B cell (primary cell): ENCODE results near the gene ALAS2.

Source experiments
- EZH2 ChIP-seq: IDR thresholded peaks from 2 replicates; pipeline ENCODE4 v1.6.1; 2012; ENCODE audit warnings: borderline replicate concordance, low read depth, mild to moderate bottlenecking, moderate library complexity, low read length; ENCODE audit not compliant: insufficient read depth, poor library complexity, severe bottlenecking
- TF ChIP-seq, protein P1 (sequence below): fragments of 200-600 bp; IDR thresholded peaks from one replicate; pipeline ENCODE4 v1.8.0; 2022; ENCODE audit warnings: antibody characterized with exemption, mild to moderate bottlenecking

DNA sequence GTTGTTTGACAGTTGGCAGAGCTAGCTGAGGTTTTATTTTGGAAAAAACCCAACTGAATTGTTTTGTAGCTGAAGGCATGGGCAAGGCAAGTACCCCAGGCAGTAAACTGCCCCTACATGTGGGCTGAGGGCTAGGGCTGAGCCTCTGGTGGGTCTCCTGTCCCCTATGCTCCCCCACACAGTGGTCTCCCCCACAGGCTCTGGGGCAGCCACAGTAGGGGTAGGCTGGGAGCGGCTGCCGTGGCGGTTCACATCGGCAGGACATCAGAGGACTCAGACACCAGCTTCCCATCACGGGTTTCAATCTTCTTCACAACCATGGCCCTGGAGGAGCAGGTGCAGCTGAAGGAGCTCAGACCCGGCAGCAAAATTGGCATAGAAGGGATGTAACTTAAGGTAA lies 10.7 kb upstream of the ALAS2 start:
- TF ChIP-seq, protein P1, sequence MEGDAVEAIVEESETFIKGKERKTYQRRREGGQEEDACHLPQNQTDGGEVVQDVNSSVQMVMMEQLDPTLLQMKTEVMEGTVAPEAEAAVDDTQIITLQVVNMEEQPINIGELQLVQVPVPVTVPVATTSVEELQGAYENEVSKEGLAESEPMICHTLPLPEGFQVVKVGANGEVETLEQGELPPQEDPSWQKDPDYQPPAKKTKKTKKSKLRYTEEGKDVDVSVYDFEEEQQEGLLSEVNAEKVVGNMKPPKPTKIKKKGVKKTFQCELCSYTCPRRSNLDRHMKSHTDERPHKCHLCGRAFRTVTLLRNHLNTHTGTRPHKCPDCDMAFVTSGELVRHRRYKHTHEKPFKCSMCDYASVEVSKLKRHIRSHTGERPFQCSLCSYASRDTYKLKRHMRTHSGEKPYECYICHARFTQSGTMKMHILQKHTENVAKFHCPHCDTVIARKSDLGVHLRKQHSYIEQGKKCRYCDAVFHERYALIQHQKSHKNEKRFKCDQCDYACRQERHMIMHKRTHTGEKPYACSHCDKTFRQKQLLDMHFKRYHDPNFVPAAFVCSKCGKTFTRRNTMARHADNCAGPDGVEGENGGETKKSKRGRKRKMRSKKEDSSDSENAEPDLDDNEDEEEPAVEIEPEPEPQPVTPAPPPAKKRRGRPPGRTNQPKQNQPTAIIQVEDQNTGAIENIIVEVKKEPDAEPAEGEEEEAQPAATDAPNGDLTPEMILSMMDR, result no peak
- TF ChIP-seq EZH2, result no peak
